NCI-H446 (cell line): Measurements from ENCODE around the gene WDR38.

Experiments
- DNase-seq, 2 experiments: peaks; one replicate each; lab custom pipeline; 2025; lab: John Stamatoyannopoulos, UW

WDR38 gene

GRCh38 chr9:124858330-124859046 lies 5.2 kb downstream of the WDR38 start:
- no peak for DNase-seq

- no peak for DNase-seq
Measured at GRCh38 chr9:124859803-124860581, 6.7 kb downstream of the WDR38 start.

DNA sequence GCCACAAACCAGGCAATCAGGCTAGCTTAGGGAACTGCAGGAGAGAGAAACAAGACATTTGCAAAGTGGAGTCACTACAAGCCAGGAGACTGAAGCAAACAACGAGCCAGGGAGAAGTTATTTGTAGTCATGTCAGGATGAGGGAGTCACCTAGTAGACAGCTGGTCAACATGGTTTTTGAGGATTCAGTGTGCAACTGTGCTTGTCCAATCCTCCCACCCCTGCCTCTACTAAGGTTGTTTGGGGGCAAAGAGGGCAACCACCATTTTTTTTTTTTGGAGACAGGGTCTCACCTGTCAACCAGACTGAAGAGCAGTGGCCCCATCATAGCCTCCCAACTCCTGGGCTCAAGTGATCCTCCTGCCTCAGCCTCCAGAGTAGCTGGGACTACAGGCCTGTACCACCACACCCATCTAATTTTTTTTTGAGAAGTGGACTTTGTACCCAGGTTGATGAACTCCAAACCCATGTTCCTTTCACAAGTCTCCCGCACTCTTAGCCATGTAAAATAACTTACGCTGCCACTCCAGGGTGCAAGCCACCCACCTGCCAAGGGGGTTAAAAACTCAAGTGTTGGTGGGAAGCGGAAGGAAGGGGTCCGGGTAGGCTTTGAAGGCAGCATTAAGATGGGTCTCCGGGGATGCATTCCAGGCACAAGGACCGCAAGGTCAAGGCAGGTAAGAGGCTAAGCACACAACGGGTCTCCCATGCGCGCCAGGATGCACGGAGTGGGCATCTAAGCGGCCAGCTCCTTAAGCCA lies 7.5 kb downstream of the WDR38 start:
- no peak for DNase-seq

DNA sequence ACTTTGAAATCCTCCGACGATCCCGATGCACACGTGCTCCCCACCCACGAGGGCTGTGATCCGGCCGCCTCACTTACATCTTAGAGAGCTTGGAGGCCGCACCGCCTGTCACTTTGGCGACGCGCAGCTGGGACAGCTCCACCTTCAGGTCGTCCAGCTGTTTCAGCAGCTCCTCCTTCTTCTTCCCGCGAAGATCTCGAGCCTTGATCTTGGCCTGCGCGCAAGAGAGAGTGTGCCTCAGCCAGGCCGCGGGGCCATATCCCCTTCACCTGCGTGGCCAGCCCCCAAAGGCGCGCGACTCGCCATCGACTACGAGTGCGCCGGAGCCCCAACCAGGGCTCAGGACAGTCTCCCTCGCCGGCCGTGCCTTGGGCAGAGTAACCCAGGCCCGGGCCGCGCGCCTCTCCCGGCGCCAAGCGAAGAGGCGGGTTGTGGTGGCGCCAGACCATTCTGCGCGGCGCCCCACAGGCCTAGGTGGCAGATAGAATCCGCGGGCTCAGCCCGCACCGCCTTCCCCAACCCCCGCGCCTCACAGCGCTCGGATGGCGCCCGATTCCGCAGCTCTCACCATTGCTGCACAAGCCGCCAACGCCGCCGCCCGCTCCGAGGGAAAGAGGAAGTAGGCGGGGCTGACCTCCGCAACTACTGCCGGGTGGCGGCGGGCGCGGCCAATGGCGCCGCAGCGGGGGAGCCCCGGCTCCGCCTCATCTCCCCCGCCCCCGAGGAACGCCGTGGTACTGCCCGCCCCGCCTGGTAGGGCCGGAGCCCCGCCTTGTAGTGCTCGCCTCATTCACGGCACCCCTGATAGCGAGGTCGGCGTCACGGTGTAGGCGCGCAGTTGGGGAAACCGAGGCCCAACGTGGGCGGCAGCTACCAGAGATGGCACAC lies 8.3 kb downstream of the WDR38 start, which contains the start of the genes ARPC5L and RPL35:
ARPC5L (plus strand) TSS at position 789 of the 888 bp plus-strand sequence. CDS start 7,161 bp downstream, outside the sequence.
RPL35 (minus strand) TSS at position 616 of the 888 bp plus-strand sequence; CDS start at position 571, 45 bp downstream.
- DNase-seq, result peak; percentile 59 to 91

GRCh38 chr9:124863371-124863871 lies 10.2 kb downstream of the WDR38 start:
- no peak for DNase-seq

GRCh38 chr9:124868511-124869465 lies 15.5 kb downstream of the WDR38 start:
- DNase-seq, result peak; percentile 60 to 72

GRCh38 chr9:124869466-124869985 lies 16.3 kb downstream of the WDR38 start:
- no peak for DNase-seq

DNA sequence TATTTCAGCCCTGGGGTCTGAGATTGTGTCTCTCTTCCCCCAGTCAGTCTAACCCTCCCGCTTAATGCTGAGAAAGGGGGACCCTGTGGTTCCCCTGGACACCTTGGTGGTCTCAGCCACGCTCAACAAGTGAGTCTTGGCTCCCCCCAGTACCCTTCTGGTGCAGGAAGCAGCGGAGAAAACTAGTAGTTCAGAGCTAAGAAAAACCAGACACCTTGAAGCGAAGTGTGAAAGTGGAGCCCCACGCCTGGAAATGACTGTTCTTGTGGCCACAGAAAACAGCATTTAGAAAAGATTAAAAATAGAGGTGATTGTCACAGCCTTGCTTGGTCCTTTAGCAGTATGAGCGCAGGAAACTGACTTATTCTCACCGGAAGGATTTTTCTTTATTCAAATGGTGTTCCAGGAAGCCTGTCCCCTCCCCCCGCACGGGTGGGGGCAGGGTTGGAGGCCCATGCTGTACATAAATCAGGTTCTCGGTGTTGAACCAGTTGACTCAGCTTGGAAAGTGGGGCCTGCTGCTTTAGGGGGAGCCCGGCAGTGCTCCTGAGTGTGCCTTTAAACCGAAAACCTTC lies 16.8 kb downstream of the WDR38 start:
- DNase-seq, result no peak

GRCh38 chr9:124870723-124871122 lies 17.5 kb downstream of the WDR38 start:
- no peak for DNase-seq

DNA sequence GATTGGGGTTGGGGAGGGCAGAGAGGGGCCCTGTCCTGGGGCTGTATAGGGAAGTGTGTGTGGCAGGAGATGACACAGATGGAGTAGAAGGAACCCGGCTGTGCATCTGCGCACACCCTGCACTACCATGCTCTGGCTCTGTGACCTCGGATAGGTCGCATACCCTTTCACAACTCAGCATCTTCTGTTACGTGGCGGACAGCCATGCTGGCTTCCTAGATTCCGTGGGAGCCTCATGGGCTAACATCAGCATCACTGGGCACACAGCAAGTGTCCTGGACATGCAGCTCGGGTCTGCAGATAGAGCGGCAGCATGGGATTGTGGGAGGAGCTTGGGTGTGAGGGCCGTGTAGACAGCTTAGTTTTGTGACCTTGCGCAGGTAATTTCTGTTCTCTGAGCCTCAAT lies 17.9 kb downstream of the WDR38 start:
- no peak for DNase-seq

DNA sequence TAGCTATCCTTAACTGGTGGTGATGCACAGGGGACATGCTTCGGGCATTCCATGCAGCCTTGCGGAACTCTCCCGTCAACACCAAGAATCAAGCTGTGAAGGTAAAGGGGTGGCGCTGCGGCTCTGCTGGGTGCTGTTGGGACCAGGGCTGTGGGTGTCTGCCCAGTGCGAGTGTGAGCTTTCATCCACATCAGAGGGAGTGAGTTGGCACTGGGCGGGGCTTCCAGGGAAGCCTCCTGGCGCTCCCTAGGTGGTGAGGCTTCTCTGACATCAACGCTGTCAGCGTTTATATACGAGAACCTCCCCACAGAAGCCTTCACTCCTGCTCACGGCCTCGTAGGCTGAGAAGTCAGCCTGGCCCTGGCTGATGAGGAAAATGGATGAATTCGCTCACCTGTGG lies 20.4 kb downstream of the WDR38 start:
- no peak for DNase-seq

- DNase-seq, result no peak
Measured at GRCh38 chr9:124875501-124875900, 22.2 kb downstream of the WDR38 start.

GRCh38 chr9:124877021-124877782 lies 23.9 kb downstream of the WDR38 start:
- no peak for DNase-seq

DNA sequence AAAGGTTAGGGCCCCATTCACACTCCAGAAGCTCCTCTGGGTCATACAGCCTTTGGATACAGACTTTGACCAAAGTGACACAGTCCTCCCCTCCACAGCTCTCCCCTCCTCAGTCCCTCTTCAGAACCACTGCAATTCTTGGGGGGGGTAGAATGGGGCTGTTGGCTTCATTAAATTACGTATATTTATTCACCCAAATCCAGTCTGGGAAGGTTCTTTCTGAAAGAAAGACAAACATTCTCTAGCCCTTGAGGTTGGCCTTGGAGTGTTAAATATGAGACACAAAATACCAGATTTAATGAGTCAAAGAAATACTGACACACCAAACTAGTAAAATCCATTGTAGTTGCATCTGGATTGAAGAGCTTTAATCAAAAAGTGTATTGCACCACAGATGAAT lies 24.8 kb downstream of the WDR38 start:
- DNase-seq, result no peak

DNA sequence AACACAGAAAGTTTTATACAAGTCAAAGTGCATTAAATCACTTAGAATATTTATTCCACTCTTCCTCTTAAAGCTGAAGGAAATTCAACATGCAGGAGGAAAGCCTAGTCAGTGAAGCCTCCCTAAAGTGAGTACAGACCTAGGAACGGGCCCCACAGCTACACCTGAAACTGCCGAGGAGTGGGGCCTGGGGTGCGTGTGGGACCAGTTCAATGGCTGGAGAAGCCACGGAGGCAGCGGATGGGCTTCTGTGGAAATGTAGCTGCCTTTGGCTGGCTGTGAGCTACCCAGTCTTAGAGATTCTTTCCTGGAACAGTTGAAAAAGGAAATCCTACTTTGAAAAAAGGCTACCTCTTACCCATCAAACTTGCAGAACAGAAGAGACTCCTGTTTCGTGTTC lies 25.3 kb downstream of the WDR38 start:
- DNase-seq, result no peak

- no peak for DNase-seq
Measured at GRCh38 chr9:124879226-124879625, 26.0 kb downstream of the WDR38 start.

DNA sequence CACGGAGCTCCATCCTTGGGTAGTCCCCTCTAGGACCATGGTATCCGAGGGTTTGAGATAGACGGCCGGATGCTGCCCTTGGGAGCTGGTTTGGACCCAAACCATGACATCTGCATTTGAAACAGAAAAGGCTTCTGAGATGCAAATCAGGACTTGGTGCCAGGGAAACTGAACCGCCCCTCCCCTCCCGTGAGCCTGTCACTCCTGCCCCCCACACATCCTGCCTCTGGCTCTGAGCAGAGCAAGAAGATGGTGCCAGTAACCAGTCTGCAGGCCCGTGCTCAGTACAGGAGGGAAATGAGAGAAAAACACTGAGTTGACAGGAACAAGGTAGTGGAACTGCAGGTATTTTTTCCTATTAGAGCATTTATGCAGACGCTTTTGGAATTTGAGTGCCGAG lies 27.2 kb downstream of the WDR38 start:
- DNase-seq, result no peak

- no peak for DNase-seq
Measured at GRCh38 chr9:124881138-124881743, 28.0 kb downstream of the WDR38 start.
